GM20431 (cell line): ENCODE data around the gene GMDS.

Experiments used
- in situ Hi-C: fragments of 300-500 bp; cut with MseI, MboI; formaldehyde crosslinking; loops from one replicate; pipeline ENCODE4 v1.15.0; 2020; ENCODE audit warnings: low sequenced_read_pairs; ENCODE audit not compliant: unreplicated experiment

The GMDS gene

DNA sequence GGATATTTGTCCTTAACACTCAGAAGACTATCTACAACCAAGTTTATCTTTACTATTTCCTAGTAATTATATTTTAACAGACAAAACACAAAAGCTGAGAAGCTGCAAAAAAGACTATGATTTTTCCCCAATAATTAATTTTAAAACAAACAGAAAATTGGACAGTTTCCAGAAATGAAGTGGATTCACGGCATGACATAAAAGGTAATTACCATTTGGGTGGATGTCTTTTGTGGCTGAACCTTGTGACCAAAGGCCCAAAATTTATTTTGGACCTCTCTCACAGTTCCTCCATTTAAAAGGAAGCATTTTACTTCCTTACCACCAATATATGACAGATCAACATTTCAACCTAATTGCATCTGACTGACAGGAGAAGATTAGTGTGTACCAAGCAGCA is 90.2 kb downstream of the GMDS start:
- in situ Hi-C loops, result no loop called here

DNA sequence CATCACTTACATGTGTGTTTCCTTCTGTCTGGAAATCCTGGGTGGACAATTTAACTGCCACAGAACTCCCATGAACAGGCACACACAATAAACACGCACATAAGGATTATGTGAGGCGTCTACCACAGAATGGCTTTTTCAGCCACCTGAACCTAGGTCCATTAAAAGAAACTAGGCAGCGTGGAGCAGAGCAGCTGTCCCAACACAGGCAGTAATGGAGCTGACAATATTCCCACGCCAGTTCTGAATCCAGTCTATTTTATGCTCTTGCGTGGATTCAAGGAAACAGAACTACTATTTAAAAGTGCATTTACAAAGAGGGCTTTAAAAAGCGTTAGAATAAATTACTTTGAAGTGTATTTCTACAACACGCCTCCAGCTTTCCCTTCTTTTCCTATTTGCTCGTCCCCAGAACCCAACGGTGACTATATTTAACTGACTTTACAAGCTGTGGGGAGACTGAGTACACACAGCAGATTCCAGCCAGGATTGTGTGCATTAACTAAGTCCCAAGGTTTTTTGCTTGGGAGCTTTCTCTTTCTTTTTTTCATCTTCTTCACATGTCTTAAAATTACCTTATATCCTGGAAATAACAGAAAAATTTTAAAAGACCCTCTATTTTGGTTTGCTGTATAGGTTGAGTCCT is 95.9 kb downstream of the GMDS start:
- in situ Hi-C loops, result no loop called here

DNA sequence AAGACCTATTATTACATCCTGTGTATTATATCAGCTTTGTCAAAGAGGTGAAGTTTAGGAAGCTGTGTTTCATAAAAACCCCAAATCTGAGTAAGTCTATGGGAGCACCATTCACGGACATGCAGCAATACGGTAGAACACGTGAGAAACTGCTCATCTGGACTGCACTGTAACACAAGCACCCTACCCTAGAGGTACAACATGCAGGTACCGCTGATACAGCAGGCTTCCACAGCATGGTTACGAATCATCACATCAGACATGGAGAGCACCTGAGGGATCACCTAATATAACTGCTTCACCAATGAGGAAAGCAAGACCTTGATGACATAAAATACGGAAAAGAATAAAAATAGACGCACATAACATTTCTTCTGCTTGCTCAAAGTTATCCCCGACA is 96.7 kb downstream of the GMDS start:
- in situ Hi-C loops, result no loop called here

DNA sequence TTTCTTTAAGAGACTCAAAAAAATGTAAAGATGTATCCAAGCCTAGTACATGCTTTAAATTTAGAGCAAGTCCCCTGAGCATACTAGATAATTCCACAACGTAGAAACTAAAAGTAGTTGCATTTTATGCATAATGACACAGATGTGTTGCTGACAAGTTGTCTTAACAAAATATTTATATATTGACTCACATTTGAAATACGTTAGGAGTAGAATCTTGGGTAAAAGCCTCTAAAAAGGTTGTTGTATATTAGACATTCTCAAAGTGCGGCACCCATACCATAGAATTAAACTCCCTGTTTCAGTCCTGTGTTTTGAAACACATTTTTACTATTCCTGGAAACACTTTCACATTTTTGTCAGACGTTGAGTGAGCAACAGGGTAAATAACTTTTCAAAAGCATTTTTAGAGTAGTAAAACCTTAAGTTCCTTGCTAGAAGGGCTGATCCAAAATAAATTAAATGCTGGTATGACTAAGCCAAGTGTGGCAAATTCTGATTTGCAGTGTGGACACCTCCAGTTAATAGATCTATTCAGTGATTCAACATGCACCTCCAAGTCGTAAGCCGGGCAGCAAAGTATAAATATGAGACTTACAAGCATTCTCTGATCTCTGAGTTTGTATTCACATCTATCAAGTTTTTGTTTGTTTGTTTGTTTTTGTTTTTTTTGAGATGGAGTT is 97.5 kb downstream of the GMDS start:
- in situ Hi-C loops, result no loop called here

DNA sequence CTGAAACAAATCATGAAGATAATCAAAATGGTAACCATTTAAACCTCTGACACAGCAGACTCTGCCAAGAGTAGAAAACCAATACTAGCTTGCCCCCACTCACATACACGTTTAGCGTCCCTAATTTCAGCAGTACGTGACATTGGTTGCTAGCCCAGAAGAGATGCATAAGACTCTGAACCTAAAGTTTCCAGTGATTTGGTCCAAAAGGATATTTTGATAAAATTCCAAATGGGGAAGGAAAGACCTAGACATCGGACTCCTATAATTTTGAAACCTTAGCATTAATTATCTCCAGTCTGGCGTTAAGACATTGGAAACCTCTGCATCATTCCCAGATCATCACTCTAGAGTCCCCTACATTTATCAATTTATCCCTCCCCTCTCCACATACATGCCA is 98.1 kb downstream of the GMDS start:
- in situ Hi-C loops, result no loop called here

DNA sequence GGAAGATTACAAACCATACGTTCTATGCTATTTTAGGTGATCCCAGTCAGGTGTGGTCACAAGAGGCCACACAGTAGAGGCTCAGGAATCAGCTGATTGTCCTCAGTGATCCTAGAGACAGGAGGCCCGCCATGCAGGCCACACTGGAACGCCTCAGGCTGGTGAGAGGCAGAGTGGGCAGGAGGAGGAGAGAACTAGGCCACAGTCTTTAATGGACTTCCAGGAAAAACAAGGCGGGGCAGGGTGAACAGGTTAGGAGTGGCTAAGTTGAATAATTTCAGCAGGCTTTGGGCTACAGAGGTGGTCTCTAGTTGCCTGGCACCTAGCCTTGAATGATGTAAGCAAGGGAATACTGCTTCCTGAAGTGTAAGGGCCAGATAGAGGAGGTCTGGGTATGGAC is 101.2 kb downstream of the GMDS start:
- in situ Hi-C loops, result no loop called here

DNA sequence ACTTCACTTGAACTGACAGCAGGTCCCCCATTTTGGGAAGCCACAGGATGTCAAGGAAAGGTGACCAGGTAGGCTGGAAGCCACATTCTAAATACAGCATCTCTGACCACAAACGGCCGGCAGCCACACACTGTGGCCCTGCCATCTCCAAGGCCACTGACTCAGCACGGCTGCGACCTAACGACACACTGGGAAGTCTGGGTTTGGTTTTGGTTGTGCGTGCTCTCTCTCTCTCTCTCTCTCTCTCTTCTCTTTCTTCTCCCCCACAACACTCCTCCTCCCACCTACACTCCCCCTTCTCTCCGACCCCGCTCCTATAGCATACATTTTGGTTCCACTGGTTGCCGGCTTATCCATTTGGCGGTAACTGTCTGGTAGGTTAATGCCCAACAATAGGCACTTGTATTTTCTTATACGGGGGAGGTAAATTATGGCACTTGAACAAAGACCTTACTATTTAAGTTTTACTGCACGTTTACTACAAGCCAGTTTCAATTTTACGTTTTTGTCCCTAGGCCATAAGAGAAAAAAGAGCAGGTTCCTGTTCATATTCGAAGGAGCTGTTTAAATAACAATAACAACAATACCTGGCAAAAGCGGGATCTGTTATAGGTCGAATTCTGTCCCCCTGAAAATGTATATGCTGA is 103.6 kb downstream of the GMDS start:
- in situ Hi-C loops, result no loop called here

DNA sequence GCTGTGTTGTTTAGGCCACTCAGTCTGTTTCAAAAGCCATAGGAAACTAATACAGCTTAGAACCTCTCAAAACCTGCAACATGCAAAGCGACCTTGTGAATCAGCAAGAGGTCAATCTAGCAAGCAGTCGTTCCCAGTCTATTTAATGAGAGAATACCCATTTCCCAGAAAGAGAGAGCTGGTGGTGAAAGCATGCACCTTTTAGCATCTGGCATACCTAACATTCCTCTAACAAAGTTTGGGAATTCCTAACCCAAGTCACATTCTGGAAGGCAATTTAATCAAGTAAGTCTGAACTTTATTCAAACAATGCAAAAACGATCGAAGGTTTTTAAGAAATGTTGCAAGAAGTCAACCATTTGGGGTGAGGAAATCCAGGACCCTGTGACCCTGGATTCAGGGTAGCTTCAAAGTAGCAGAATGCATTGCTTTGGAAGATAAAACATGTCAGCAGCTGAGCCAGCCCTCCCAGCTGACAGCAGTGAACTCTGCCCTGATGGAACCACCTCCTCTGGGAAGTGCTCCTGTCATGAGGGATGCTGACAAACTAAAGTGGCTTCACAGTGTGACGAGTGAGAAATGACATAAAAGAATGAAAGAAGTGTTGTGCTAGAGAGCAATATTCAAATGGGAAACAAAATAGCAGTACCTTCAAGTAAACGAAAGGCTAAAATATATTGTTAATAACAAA is 104.8 kb downstream of the GMDS start:
- in situ Hi-C loops, result no loop called here

DNA sequence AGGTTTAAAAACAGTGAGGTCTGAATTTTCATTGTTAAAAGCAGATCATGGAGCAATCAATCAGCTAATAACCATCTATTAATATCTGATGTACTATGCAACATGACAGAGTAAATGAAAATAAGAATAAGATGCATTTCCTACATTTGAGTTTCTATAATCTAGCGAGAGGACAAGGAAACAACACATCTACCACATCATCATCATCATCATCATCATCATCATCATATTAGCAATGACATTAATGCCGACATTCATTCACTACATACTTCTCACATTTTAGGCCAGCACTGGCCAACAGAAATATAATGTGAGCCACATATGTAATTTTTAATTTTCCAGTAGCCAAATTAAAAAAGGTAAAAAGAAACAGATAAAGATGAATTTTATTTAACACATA is 110.0 kb downstream of the GMDS start:
- in situ Hi-C loops, result no loop called here

DNA sequence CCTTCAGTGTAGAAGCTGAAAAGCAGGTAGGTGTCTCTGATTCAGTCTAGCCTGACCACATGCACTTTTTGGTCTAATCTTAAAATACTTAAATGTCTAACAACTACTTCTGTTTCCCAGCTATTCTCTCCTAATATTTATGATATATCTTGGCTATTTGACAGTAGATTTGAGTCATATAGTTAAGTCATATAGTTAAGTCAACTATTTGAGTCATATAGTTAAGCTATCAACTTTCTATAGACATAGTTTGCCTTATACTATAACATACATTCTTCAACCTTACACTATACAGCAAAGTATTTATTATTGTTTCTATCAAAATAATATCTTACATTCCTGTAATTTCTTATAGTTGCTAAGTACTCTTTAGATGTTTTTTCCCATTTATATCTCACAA is 110.9 kb downstream of the GMDS start:
- in situ Hi-C loops, result no loop called here

DNA sequence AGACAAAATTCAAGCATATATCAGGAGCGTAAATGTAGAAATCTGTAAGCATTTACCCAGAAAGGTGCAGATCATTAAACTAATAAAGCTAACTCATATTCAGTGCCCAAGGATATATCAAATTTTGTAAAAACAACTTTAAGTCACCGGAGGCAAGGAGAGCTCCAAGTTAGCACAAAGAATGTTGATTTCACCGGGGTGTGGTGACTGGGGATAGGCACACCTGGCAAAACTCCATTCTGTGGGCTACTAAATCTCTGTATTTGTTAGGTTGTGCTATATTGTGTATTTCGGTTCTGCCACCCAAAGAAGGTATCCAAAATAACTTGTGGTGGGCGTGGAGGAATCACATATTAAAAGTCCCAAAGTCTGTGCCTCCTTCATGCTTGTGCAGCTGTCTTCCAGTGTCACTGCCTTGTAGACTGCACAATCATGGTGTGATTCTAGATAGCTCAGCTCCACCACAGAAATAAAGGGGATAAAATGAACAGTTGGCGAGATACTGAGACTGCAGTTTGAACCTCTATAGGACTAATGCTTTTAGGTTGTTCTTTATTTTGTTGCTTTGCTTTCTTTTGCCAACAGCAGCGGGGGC is 111.6 kb downstream of the GMDS start:
- in situ Hi-C loops, result no loop called here

DNA sequence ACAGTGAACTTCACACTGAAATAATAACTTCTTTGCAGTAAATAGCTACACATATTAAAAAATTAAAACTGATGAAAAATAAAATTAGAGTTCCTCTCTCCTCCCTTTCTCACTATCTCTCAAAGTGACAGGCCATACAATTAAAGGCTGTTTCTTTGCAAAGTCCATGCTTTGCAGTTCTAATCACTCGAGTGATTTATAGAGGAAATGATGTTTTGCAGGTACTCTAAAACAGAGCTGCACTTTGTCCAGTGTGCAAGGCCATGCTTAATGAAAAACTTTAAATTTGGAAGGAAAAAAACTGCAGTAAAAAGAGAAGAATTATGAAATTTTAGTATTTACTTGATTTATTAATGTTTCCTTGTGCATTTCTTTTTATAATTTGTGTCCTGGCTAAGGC is 112.5 kb downstream of the GMDS start:
- in situ Hi-C loops, result no loop called here

DNA sequence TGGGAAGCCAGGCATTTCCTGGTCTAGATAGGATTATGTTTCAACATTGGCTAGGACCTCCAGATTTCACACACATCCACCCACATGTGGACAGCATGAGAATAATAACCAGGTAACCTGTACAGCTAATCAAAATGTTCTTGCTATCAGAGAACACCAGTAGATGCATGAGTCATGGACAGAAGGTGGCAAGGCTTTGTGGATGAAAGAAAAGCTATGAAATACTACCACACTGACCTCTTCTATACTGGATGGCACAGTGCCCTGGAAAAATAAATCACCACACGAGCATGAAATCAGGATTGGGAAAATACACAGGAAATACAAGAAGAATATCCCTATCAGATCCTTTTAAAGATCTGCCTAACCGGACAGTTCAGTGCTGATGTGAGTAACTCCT is 113.0 kb downstream of the GMDS start:
- in situ Hi-C loops, result no loop called here

DNA sequence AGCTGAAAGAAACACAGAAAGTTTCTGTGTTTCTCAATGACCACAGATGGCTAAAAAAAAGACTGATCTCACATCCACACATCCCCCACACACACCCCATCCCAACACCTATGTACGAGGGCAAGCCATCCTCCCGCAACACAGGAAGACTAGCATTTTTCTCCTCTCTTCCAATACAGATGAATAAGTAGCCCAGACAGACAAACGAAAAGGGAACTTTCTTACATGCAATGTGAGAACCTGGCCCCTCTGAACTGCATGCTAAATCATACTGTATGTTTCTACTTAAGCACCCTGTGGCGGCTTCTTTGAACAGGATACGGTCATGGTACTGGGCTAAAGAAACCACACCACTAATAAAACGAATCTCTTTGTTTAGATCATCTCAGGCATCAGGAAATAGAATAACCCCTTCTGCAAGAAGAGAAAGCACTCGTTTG is 116.2 kb downstream of the GMDS start:
- in situ Hi-C loops, result no loop called here

DNA sequence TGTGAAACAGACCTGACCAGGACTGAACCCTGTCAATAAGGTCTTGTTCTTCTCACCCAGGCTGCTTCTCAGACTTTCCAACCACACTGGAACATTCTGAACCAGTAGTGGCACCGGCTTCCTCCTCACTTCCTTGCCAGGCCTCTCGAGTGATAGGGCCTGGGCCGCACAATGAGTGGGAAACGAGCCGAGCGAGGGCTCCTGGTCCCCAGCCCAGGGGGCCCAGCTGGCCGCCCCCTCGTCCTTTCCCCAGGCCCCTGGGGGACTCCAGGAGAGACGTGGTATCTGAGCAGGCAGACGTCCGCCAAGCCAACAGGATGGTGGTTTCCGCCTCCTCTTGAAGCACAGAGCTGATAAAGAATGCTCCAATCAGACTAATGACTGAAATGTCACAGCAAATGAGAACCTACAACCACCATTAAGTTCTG is 117.9 kb downstream of the GMDS start:
- in situ Hi-C loops, result no loop called here

DNA sequence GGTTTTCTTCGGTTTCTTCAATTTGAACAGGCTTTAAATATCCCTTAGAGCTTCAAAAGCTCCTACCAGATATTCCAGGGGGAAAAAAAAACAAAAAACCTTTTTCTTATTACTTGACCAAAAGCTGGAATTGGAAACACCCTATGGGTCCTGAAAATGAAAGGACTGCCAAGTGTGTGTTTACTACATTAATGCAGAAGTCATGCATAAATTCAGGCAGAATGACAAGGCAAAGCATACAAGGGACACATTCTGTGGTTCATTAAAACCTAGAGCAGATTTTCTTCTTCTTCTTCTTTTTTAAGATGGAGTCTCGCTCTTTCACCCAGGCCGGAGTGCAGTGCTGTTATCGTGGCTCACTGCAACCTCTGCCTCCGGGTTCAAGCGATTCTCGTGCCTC is 119.1 kb downstream of the GMDS start:
- in situ Hi-C loops, result no loop called here

DNA sequence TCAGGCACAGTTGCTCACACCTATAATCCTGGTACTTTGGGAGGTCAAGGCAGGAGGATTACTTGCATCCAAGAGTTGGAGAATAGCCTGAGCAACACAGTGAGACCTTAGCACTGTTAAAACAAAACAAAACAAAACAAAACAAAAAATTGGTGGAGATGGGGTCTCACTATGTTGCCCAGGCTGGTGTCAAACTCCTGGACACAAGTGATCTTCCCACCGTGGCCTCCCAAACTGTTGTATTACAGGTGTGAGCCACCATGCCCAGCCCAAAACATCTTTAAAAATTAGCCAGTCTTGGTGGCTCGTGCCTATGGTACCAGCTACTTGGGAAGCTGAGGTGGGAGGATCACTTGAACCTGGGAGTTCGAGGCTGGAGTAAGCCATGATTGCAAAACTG is 120.2 kb downstream of the GMDS start:
- in situ Hi-C loops, result no loop called here

DNA sequence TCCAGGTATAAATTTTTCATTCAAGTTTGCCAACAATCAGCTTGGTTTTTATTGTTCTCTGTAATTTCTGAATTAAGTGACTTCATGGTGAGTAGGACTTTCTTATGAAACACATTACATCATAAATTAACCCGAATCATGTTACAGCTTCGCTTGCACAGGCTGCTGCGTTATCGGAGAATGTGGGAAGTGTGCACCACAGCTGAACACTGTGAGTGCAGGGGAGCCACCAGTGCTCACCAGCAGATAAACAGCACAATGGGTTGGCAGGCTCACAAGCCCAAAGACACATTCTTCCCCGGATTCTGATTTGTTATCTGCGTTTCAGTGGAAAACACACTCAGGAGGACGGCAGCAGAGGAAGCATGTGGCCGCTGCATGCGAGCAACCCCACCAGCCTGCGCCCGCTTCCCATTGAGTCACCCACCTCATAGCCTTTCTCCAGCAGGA is 121.1 kb downstream of the GMDS start:
- in situ Hi-C loops, result loop anchor here (25.0 kb wide), 1 partner anchor 512 kb away; the partner anchor contains the start of gene FOXC1

DNA sequence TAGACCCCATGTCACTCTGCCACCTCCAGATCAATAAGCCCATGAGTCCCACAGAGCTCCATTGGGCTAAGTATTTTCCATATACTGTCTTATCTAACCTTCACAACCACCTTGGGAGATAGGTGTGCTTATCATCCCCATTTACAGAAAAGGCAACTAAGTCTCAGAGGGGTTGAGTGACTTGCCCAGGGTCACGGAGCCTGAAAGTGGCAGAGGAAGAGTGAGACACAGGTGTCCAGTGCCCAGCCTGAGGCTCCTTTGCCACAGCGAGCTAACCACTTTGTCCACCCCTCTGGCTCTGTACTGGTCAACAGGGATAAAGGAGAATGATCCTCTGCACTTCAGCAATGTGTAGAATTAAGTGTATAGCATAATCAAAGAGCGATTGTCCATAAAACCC is 124.5 kb downstream of the GMDS start:
- in situ Hi-C loops, result loop anchor here (25.0 kb wide), 1 partner anchor 509 kb away; the partner anchor contains the start of gene FOXC1

DNA sequence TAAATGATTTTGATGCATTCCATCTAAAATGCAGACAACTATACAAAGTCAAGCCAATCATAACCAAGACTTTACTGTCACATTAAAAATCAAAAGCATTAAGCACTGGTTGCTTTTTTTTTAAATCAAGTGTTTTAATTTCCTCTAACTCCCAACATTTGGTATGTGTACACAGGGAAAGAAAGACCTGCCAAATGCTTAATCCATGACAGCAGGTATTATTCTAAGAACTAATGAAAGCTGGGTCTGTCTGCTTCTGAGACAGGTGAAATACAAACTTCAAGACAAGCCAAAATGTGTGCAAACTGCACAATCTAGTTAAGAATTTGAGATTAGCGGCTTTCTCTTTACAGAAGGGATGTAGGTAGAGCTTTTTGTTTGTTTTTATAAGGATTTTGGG is 126.1 kb downstream of the GMDS start:
- in situ Hi-C loops, result loop anchor here (25.0 kb wide), 1 partner anchor 507 kb away; the partner anchor contains the start of gene FOXC1
